Ovary (tissue), 3 donors: Measurements from ENCODE around the gene RNF125.

Source experiments
- EP300 ChIP-seq: sonication (generic); formaldehyde crosslinking; IDR thresholded peaks from one replicate; pipeline ENCODE4 v1.6.1; 2017; ENCODE audit warnings: antibody characterized with exemption
- POLR2A ChIP-seq: fragments of 450-650 bp; IDR thresholded peaks from one replicate; pipeline ENCODE4 v1.6.1; 2017; ENCODE audit warnings: antibody characterized with exemption, mild to moderate bottlenecking, moderate library complexity
- TF ChIP-seq, protein P1 (sequence below), 3 donors: fragments of 450-650 bp in 2 of 3; fragments of 200-600 bp in 1 of 3; IDR thresholded peaks; one replicate each; pipeline versions ENCODE4 v1.5.1 to v1.8.0; 2016 to 2022; ENCODE audit warnings: antibody characterized with exemption in 3 of 3, mild to moderate bottlenecking in 1 of 3
- donor health status: DM: no; HTN: no; CAD: no.

DNA sequence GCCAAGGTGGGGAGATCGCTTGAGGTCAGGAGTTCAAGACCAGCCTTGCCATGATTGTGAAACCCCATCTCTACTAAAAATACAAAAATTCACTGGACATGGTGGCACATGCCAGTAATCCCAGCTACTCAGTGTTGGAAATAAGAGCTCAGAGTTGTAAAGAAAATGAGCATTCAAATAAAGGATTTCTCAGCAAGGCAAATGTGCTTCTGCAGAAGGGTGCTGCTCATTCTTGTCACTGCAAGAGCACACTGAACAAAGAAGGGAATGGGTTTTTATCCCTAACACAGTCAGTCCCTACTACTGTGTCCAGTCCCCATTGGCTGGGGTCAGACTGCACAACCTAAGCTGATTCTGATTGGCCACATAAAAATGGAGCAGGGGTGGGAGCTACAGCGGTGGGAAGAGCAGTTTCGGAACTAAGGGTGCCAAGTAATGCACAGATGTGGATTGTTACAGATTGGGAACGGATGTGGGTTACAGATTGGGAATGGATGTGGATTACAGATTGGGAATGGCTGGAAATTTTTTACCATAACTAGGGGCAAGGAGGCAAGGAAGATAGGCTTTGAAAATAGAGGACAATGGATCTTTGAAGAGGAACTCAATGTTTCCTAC lies 44.6 kb upstream of the RNF125 start:
- TF ChIP-seq, protein P1, sequence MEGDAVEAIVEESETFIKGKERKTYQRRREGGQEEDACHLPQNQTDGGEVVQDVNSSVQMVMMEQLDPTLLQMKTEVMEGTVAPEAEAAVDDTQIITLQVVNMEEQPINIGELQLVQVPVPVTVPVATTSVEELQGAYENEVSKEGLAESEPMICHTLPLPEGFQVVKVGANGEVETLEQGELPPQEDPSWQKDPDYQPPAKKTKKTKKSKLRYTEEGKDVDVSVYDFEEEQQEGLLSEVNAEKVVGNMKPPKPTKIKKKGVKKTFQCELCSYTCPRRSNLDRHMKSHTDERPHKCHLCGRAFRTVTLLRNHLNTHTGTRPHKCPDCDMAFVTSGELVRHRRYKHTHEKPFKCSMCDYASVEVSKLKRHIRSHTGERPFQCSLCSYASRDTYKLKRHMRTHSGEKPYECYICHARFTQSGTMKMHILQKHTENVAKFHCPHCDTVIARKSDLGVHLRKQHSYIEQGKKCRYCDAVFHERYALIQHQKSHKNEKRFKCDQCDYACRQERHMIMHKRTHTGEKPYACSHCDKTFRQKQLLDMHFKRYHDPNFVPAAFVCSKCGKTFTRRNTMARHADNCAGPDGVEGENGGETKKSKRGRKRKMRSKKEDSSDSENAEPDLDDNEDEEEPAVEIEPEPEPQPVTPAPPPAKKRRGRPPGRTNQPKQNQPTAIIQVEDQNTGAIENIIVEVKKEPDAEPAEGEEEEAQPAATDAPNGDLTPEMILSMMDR (IDR thresholded peaks at IDR 0.05) = no peak
- TF ChIP-seq EP300 (no peak), POLR2A (no peak)
